CD8-positive, alpha-beta memory T cell (primary cell): ENCODE data around the gene IDI2. TPM values are rescaled to one million over a fixed set of nuclear protein-coding genes. Genes with fewer than 3 reads are reported as not detected.

Source experiments
- CTCF ChIA-PET: fragments of 350-600 bp; sonication (Branson Sonifier 250); formaldehyde crosslinking; loops from one replicate; lab custom pipeline; 2021; ENCODE audit warnings: antibody characterized with exemption; lab: Charles Lee
- POLR2A ChIA-PET: fragments of 350-600 bp; sonication (Branson Sonifier 250); formaldehyde crosslinking; loops from one replicate; lab custom pipeline; 2021; ENCODE audit warnings: antibody characterized with exemption; lab: Charles Lee
- DNase-seq, 5 donors: peaks; one replicate each; pipeline versions ENCODE4 v3.0.0 to v3.0.0-alpha.2; 2020 to 2022; ENCODE audit warnings: mixed read lengths in 1 of 5
- H3K27ac ChIP-seq: one replicate; pipeline ENCODE4 v1.7.0; 2013; ENCODE audit warnings: low read depth, mild to moderate bottlenecking, low read length, moderate library complexity
- H3K27me3 ChIP-seq: 2 replicates; pipeline ENCODE4 v1.7.0; 2013; ENCODE audit warnings: low read length, mild to moderate bottlenecking; ENCODE audit not compliant: insufficient read depth, poor library complexity, severe bottlenecking
- H3K36me3 ChIP-seq: 2 replicates; pipeline ENCODE4 v1.7.0; 2013; ENCODE audit warnings: mild to moderate bottlenecking, low read length, moderate library complexity; ENCODE audit not compliant: insufficient read depth
- H3K4me1 ChIP-seq: 2 replicates; pipeline ENCODE4 v1.7.0; 2013; ENCODE audit warnings: mild to moderate bottlenecking, low read length, moderate library complexity; ENCODE audit not compliant: insufficient read depth
- H3K4me3 ChIP-seq: 2 replicates; pipeline ENCODE4 v1.7.0; 2013; ENCODE audit warnings: mild to moderate bottlenecking, low read length
- H3K9me3 ChIP-seq: 2 replicates; pipeline ENCODE4 v1.7.0; 2013; ENCODE audit warnings: mild to moderate bottlenecking, low read length
- H3K27ac Mint-ChIP-seq, 8 donors: one replicate each; pipeline ENCODE4 v1.8.0; 2020 to 2021; ENCODE audit warnings: mixed read lengths in 8 of 8, mild to moderate bottlenecking in 6 of 8, inconsistent platforms in 3 of 8, moderate library complexity in 3 of 8
- H3K27me3 Mint-ChIP-seq, 2 donors: one replicate each; pipeline ENCODE4 v1.8.0; 2020 to 2021; ENCODE audit warnings: mixed read lengths in 2 of 2, mild to moderate bottlenecking in 1 of 2, moderate library complexity in 1 of 2
- H3K36me3 Mint-ChIP-seq, 3 donors: one replicate each; pipeline ENCODE4 v1.8.0; 2020 to 2021; ENCODE audit warnings: mixed read lengths in 3 of 3, inconsistent platforms in 1 of 3, mild to moderate bottlenecking in 1 of 3
- H3K4me1 Mint-ChIP-seq, 3 donors: one replicate each; pipeline ENCODE4 v1.8.0; 2020 to 2021; ENCODE audit warnings: mixed read lengths in 3 of 3, inconsistent platforms in 1 of 3, mild to moderate bottlenecking in 1 of 3
- H3K4me3 Mint-ChIP-seq, 7 donors: one replicate each; pipeline ENCODE4 v1.8.0; 2020 to 2021; ENCODE audit warnings: mixed read lengths in 7 of 7, mild to moderate bottlenecking in 6 of 7, moderate library complexity in 4 of 7, inconsistent platforms in 2 of 7
- H3K9me3 Mint-ChIP-seq, 5 donors: one replicate each; pipeline ENCODE4 v1.8.0; 2020 to 2022; ENCODE audit warnings: mixed read lengths in 5 of 5, mild to moderate bottlenecking in 3 of 5, moderate library complexity in 2 of 5, inconsistent platforms in 1 of 5
- polyA plus RNA-seq: library from polyadenylated mRNA; unstranded; fragments of 300-500 nt; fragmentation: Illumina TruSeq; gene quantifications from one replicate; pipeline ENCODE4 v1.2.3, GENCODE V29; 2021
- total RNA-seq, 2 experiments: library from RNA; stranded (reverse); gene quantifications; one replicate each; pipeline ENCODE4 v1.2.3, GENCODE V29; 2021

The IDI2 gene
- total and polyA plus RNA-seq, 3 experiments from 2014 or later = not detected

DNA sequence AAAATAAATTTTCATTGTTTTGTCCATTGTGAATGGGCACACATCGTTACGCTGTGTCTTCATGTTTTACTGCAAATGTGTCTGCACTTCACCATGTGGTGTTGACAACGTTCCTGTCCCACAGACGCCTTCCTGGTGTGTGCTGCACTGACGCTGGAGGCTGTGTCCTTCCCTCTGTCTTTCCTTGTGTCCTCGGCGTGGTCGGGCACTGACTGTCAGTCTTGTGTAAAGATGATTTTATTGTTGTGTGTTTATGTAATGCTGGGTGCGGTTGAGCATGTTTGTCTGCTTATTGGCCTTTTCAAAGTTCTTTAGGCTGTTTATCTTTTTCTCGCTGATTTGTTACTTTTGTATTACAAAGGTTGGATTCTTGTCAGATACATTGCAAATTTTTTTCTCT, 18.1 kb downstream of the IDI2 start:
- no peaks in the 10 kb centered on the region for H3K27me3 Mint-ChIP-seq
- DNase-seq = no peak
- H3K4me3 Mint-ChIP-seq = no peak overlapping the region
- Histone ChIP-seq H3K9me3 (peaks cover 2% of the 10 kb centered on the region), H3K36me3 (peaks cover 81% of the 10 kb centered on the region), H3K4me1 (no peaks in the 10 kb centered on the region), H3K27me3 (no peaks in the 10 kb centered on the region), H3K4me3 (no peak overlapping the region), H3K27ac (no peak overlapping the region)
- H3K36me3 Mint-ChIP-seq = peaks cover 28 to 93% (median 36%) of the 10 kb centered on the region in 3 donors
- H3K27ac Mint-ChIP-seq = peak overlapping the region in 1 of 8 donors; percentile 9
- POLR2A ChIA-PET = no interaction called here
- CTCF ChIA-PET = no interaction called here
- H3K4me1 Mint-ChIP-seq = peaks cover 5 to 19% (median 13%) of the 10 kb centered on the region in 3 donors
- peaks cover under 1 to 6% (median 3%) of the 10 kb centered on the region in 5 donors for H3K9me3 Mint-ChIP-seq

DNA sequence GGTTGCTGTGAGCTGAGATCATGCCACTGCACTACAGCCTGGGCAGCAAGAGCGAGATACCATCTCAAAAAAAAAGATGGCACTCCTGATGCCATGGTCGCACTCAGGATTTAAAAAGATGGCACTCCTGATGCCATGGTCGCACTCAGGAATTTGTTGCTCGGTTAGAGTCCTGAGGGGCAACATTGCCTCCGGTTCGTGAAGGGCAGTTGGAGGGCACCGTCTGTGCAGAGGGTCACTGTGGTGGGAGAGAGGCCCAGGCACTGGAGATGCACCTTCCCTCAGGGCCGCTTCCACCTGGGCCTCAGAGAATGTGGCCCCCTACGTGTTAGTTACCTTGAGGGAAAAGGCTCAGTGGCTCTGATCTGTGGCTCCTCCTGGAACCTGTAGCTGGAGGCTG, 19.1 kb downstream of the IDI2 start:
- H3K4me3 Mint-ChIP-seq = no peak overlapping the region
- H3K27ac Mint-ChIP-seq = no peak overlapping the region
- DNase-seq = no peak
- Histone ChIP-seq H3K4me3 (no peak overlapping the region), H3K36me3 (peaks cover 78% of the 10 kb centered on the region), H3K9me3 (peaks cover 6% of the 10 kb centered on the region), H3K27me3 (no peaks in the 10 kb centered on the region), H3K4me1 (no peaks in the 10 kb centered on the region), H3K27ac (no peak overlapping the region)
- H3K36me3 Mint-ChIP-seq = peaks cover 34 to 91% (median 37%) of the 10 kb centered on the region in 3 donors
- H3K9me3 Mint-ChIP-seq = peaks cover 4 to 6% (median 5%) of the 10 kb centered on the region in 5 donors
- ChIA-PET POLR2A (no interaction called here), CTCF (no interaction called here)
- peaks cover 9 to 21% (median 19%) of the 10 kb centered on the region in 3 donors for H3K4me1 Mint-ChIP-seq
- H3K27me3 Mint-ChIP-seq = no peaks in the 10 kb centered on the region

DNA sequence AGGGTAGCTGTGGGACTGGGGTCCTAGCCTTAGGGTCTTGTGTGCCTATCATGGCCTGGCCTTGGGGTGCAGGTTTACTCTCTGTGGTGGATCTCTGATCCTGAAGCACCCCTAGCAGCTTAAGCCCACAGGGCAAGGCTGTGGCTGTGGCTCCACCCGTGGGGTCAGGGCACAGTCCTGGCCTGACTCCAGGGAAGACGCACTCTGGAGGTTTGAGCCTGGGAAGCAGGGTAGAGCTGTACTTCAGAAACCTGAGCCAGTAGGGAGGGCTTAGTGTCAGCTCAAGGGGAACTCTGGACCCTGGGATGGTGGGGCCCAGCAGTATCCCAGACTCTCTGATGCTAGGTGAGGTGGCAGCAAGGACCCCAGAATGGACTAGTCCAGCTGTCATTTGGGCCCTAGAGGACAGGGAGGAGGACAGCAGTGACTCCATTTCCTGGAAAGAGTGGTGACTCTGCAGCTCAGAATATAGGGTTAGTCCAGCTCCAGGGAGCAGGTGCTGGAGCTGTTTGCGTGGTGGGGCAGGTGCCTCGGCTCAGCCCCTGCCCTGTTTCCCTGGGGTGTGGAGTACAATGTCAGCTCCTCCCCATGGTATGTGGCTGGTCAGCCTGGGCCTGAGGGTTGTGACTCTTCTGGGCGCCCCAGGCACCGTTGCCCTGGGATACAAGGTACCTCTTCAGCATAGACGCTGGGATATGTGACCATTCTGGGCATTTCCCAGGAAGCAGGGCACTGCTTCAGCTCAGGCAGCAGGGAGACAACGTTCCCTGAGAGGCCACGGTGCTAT, 21.6 kb downstream of the IDI2 start:
- CTCF ChIA-PET = interaction anchor here (0.6 to 0.7 kb wide), 2 partner anchors 15 to 16 kb away, joined by 3 read pairs; partner anchors contain the start of gene GTPBP4
- H3K4me1 ChIP-seq = no peaks in the 10 kb centered on the region
- peaks cover 6% of the 10 kb centered on the region for H3K9me3 ChIP-seq
- H3K36me3 Mint-ChIP-seq = peaks cover 44 to 91% (median 49%) of the 10 kb centered on the region in 3 donors
- no peaks in the 10 kb centered on the region for H3K27me3 ChIP-seq
- no peaks in the 10 kb centered on the region for H3K27me3 Mint-ChIP-seq
- no peak overlapping the region for H3K4me3 Mint-ChIP-seq
- H3K4me3 ChIP-seq = no peak overlapping the region
- H3K4me1 Mint-ChIP-seq = peaks cover 9 to 27% (median 14%) of the 10 kb centered on the region in 3 donors
- H3K9me3 Mint-ChIP-seq = peaks cover 4 to 7% (median 5%) of the 10 kb centered on the region in 5 donors
- POLR2A ChIA-PET = no interaction called here
- H3K27ac Mint-ChIP-seq = peak overlapping the region in 2 of 8 donors; percentile 43 to 79
- DNase-seq = no peak
- no peak overlapping the region for H3K27ac ChIP-seq
- H3K36me3 ChIP-seq = peaks cover 79% of the 10 kb centered on the region

DNA sequence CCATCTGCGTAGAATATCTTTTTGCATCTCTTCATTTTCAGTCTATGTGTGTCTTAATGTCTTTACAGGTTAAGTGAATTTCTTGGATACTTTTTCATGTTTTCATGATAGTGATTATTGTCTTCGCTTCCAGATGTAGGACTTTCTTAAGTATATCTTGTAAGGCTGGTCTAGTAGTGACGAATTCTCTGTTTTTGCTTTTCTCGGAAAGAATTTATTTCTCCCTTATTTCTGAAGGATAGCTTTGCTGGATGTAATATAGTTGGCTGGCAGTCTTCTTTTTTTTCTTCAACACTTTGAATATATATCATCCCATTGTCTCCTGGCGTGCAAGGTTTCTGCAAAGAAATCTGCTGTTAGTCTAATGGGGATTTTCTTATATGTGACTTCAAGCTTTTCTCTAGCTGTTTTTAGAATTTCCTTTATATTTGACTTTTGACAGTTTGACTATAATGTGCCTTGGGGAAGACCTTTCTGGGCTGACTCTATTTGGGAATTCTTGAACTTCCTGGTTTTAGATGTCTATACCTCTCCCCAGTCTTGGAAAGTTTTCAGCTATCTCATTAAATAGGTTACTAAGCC, 23.1 kb downstream of the IDI2 start:
- Mint-ChIP-seq H3K36me3 (peaks cover 44 to 90% (median 46%) of the 10 kb centered on the region in 3 donors), H3K9me3 (peaks cover 4 to 7% (median 5%) of the 10 kb centered on the region in 5 donors), H3K4me3 (no peak overlapping the region), H3K27me3 (no peaks in the 10 kb centered on the region), H3K27ac (peak overlapping the region in 1 of 8 donors; percentile 15), H3K4me1 (peaks cover 9 to 27% (median 14%) of the 10 kb centered on the region in 3 donors)
- H3K36me3 ChIP-seq = peaks cover 78% of the 10 kb centered on the region
- H3K27ac ChIP-seq = no peak overlapping the region
- no peaks in the 10 kb centered on the region for H3K27me3 ChIP-seq
- DNase-seq = no peak
- ChIA-PET POLR2A (no interaction called here), CTCF (no interaction called here)
- no peaks in the 10 kb centered on the region for H3K4me1 ChIP-seq
- no peak overlapping the region for H3K4me3 ChIP-seq
- H3K9me3 ChIP-seq = peaks cover 6% of the 10 kb centered on the region

DNA sequence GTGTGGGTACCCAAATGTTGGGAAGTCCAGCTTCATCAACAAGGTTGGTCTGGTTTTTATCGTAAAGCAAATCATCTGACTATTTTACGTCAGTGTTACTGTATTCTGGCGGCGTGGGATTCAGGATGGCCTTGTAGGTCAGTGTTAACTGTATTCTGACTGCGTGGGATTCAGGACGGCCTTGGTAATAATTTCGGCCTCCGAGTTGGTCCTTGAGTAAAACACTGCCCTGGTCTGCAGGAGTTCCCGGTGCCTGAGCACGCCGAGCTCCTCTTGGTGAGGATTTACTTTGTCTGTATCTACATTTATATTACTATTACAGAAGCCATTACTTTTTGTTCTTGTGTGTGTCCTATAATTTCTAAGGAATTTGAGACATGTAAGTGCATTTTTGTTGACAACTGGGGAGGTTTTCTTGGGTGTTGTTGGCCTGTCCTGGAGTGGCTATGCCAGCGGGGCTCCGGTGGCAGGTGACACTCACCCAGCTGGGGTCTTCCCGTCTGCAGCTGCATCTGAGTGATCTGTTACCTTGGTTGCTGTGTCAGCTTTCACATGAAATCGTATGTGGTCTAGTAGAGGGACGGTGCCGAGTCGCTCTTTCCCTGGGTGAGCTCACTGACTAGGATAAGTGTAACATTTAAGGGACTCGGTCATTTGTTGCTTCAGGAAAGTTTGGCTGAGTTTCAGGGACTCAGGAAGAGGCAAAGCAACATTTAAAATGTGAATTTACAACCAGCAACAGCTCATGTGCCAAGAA, 28.2 kb downstream of the IDI2 start:
- no peak overlapping the region for H3K4me3 ChIP-seq
- H3K9me3 Mint-ChIP-seq = peaks cover 0 to 3% (median 2%) of the 10 kb centered on the region in 5 donors
- peaks cover 6 to 13% (median 12%) of the 10 kb centered on the region in 3 donors for H3K4me1 Mint-ChIP-seq
- ChIA-PET CTCF (interaction anchor here (1.9 kb wide), 1 partner anchor 9 kb away, joined by 6 read pairs; the partner anchor contains the start of gene GTPBP4), POLR2A (no interaction called here)
- H3K27ac ChIP-seq = no peak overlapping the region
- H3K4me1 ChIP-seq = no peaks in the 10 kb centered on the region
- peaks cover 2% of the 10 kb centered on the region for H3K9me3 ChIP-seq
- H3K36me3 Mint-ChIP-seq = peaks cover 32 to 92% (median 47%) of the 10 kb centered on the region in 3 donors
- peaks cover 66% of the 10 kb centered on the region for H3K36me3 ChIP-seq
- no peaks in the 10 kb centered on the region for H3K27me3 ChIP-seq
- DNase-seq = no peak
- peak overlapping the region in 1 of 8 donors; percentile 63 for H3K27ac Mint-ChIP-seq
- no peaks in the 10 kb centered on the region for H3K27me3 Mint-ChIP-seq
- H3K4me3 Mint-ChIP-seq = no peak overlapping the region

DNA sequence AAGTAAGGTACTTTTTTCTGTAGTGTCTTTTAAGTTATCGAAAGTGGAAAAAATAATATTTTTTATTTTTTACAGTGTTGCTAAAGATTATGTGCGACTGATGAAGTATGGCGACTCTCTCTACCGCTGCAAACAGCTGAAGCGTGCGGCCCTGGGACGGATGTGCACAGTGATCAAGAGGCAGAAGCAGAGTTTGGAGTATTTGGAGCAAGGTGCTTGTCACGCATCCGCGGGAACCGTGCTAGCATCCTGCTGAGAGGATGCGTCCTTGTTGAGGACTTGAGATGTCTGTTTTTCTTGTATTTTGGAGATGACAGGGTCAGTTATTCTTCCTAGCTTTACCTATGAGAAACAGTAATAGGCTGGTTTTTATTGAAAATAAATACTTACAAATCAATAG, 29.6 kb downstream of the IDI2 start:
- no peak for DNase-seq
- Histone ChIP-seq H3K4me1 (peaks cover 5% of the 10 kb centered on the region), H3K27ac (no peak overlapping the region), H3K27me3 (no peaks in the 10 kb centered on the region), H3K9me3 (no peaks in the 10 kb centered on the region), H3K4me3 (no peak overlapping the region), H3K36me3 (peaks cover 56% of the 10 kb centered on the region)
- H3K36me3 Mint-ChIP-seq = peaks cover 19 to 85% (median 37%) of the 10 kb centered on the region in 3 donors
- ChIA-PET POLR2A (no interaction called here), CTCF (no interaction called here)
- no peaks in the 10 kb centered on the region for H3K27me3 Mint-ChIP-seq
- H3K27ac Mint-ChIP-seq = no peak overlapping the region
- H3K9me3 Mint-ChIP-seq = no peaks in the 10 kb centered on the region
- peaks cover 8 to 11% (median 9%) of the 10 kb centered on the region in 3 donors for H3K4me1 Mint-ChIP-seq
- H3K4me3 Mint-ChIP-seq = no peak overlapping the region

DNA sequence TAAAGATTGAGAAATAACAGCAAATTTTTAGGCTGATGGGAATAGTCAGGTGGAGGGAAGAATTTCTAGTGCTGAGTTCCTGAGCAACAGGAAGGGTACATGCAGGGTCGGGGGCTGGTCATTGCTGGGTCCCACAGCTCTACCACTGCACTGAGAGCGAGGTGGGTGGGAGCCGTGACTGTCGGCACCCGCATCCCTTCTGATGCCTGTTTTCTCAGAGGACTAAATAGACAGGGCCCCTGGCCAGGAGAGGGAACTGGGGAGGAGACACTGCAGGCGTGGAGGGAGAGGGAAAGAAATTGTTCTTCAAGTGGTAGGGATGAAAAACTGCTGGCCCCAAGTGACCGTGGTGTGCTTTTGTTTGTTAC, 30.1 kb downstream of the IDI2 start:
- peaks cover 10 to 15% (median 14%) of the 10 kb centered on the region in 3 donors for H3K4me1 Mint-ChIP-seq
- H3K36me3 Mint-ChIP-seq = peaks cover 14 to 85% (median 32%) of the 10 kb centered on the region in 3 donors
- Histone ChIP-seq H3K36me3 (peaks cover 54% of the 10 kb centered on the region), H3K4me1 (peaks cover 9% of the 10 kb centered on the region), H3K9me3 (no peaks in the 10 kb centered on the region), H3K27me3 (no peaks in the 10 kb centered on the region), H3K4me3 (no peak overlapping the region), H3K27ac (no peak overlapping the region)
- H3K27me3 Mint-ChIP-seq = no peaks in the 10 kb centered on the region
- ChIA-PET POLR2A (no interaction called here), CTCF (no interaction called here)
- no peak overlapping the region for H3K4me3 Mint-ChIP-seq
- peak overlapping the region in 3 of 8 donors; percentile 3 to 52 (median 42) for H3K27ac Mint-ChIP-seq
- DNase-seq = no peak
- no peaks in the 10 kb centered on the region for H3K9me3 Mint-ChIP-seq
